HEK293 (cell line): Measurements from ENCODE around the gene ATOSA.

Experiments
- GLI2 ChIP-seq: fragments of 450-650 bp; formaldehyde crosslinking; IDR thresholded peaks from 2 replicates; pipeline ENCODE4; 2017; ENCODE audit warnings: missing biosample characterization, missing genetic modification characterization, low read depth, borderline replicate concordance
- SETDB1 ChIP-seq: IDR thresholded peaks from one replicate; pipeline ENCODE4 v1.6.1; 2017; ENCODE audit warnings: mild to moderate bottlenecking, low read length, moderate library complexity, mixed read lengths; ENCODE audit not compliant: insufficient read length
- SP2 ChIP-seq: fragments of 450-650 bp; formaldehyde crosslinking; IDR thresholded peaks from 2 replicates; pipeline ENCODE4 v1.5.1; 2016; ENCODE audit warnings: missing biosample characterization, missing genetic modification characterization
- YY1 ChIP-seq: fragments of 450-650 bp; formaldehyde crosslinking; IDR thresholded peaks from 2 replicates; pipeline ENCODE4 v1.5.1; 2018; ENCODE audit warnings: missing biosample characterization, missing genetic modification characterization
- ZFP69B ChIP-seq: fragments of 450-650 bp; formaldehyde crosslinking; IDR thresholded peaks from 2 replicates; pipeline ENCODE4 v1.5.1; 2016; ENCODE audit warnings: missing biosample characterization, missing genetic modification characterization
- ZNF335 ChIP-seq: fragments of 450-650 bp; formaldehyde crosslinking; conservative IDR thresholded peaks from 2 replicates; pipeline ENCODE4 v1.5.1; 2016; ENCODE audit warnings: missing biosample characterization, missing genetic modification characterization
- ZNF341 ChIP-seq: fragments of 450-650 bp; formaldehyde crosslinking; IDR thresholded peaks from 2 replicates; pipeline ENCODE4; 2016; ENCODE audit warnings: low read depth, missing biosample characterization, missing genetic modification characterization
- ZNF707 ChIP-seq: fragments of 450-650 bp; formaldehyde crosslinking; IDR thresholded peaks from 2 replicates; pipeline ENCODE4 v1.5.1; 2016; ENCODE audit warnings: missing biosample characterization, missing genetic modification characterization
- TF ChIP-seq, protein P1 (sequence below): fragments of 450-650 bp; formaldehyde crosslinking; IDR thresholded peaks from 2 replicates; pipeline ENCODE4 v1.5.1; 2016; ENCODE audit warnings: missing biosample characterization, missing genetic modification characterization
- TF ChIP-seq, protein P2 (sequence below): fragments of 450-650 bp; formaldehyde crosslinking; IDR thresholded peaks from 2 replicates; pipeline ENCODE4 v1.5.1; 2016; ENCODE audit warnings: missing biosample characterization, missing genetic modification characterization
- TF ChIP-seq, protein P3 (sequence below): IDR thresholded peaks from 2 replicates; pipeline ENCODE4 v1.6.1; 2011; ENCODE audit warnings: mild to moderate bottlenecking, low read depth, low read length, borderline replicate concordance
- TF ChIP-seq, protein P4 (sequence below): fragments of 450-650 bp; formaldehyde crosslinking; IDR thresholded peaks from 2 replicates; pipeline ENCODE4 v1.5.1; 2016; ENCODE audit warnings: missing biosample characterization, missing genetic modification characterization

DNA sequence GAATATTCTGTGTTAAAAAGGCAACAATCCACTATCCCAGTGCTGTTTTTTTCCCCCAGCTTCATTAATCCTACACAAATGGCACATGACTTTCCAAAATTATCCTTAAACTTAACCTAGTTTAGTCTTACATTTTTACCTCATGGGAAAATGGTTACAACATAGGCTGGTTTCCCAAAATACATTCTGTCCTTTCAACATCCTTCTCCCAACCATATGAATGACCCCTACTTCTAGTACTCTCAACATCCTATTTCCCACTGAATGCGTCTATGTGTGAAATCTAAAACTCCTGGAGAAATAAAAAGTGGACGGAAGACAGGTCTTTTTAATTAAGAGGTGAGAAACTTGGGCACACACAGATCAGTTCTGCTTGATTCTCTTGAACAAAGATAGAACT lies 33.3 kb downstream of the ATOSA start:
- no peak for TF ChIP-seq ZNF707 (tag by site-specific recombination)
- TF ChIP-seq, protein P1, sequence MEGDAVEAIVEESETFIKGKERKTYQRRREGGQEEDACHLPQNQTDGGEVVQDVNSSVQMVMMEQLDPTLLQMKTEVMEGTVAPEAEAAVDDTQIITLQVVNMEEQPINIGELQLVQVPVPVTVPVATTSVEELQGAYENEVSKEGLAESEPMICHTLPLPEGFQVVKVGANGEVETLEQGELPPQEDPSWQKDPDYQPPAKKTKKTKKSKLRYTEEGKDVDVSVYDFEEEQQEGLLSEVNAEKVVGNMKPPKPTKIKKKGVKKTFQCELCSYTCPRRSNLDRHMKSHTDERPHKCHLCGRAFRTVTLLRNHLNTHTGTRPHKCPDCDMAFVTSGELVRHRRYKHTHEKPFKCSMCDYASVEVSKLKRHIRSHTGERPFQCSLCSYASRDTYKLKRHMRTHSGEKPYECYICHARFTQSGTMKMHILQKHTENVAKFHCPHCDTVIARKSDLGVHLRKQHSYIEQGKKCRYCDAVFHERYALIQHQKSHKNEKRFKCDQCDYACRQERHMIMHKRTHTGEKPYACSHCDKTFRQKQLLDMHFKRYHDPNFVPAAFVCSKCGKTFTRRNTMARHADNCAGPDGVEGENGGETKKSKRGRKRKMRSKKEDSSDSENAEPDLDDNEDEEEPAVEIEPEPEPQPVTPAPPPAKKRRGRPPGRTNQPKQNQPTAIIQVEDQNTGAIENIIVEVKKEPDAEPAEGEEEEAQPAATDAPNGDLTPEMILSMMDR: no peak
- no peak for TF ChIP-seq GLI2 (tag by site-specific recombination)
- no peak for TF ChIP-seq YY1 (tag by site-specific recombination)
- TF ChIP-seq SETDB1: no peak
- TF ChIP-seq ZNF335 (tag by site-specific recombination): no peak
- TF ChIP-seq SP2 (tag by site-specific recombination): no peak
- no peak for TF ChIP-seq ZNF341 (tag by site-specific recombination)
- no peak for TF ChIP-seq ZFP69B (tag by site-specific recombination)
- TF ChIP-seq, protein P2, sequence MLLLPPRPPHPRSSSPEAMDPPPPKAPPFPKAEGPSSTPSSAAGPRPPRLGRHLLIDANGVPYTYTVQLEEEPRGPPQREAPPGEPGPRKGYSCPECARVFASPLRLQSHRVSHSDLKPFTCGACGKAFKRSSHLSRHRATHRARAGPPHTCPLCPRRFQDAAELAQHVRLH (tag by site-specific recombination): no peak
- TF ChIP-seq, protein P3, sequence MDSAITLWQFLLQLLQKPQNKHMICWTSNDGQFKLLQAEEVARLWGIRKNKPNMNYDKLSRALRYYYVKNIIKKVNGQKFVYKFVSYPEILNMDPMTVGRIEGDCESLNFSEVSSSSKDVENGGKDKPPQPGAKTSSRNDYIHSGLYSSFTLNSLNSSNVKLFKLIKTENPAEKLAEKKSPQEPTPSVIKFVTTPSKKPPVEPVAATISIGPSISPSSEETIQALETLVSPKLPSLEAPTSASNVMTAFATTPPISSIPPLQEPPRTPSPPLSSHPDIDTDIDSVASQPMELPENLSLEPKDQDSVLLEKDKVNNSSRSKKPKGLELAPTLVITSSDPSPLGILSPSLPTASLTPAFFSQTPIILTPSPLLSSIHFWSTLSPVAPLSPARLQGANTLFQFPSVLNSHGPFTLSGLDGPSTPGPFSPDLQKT: no peak
- TF ChIP-seq, protein P4, sequence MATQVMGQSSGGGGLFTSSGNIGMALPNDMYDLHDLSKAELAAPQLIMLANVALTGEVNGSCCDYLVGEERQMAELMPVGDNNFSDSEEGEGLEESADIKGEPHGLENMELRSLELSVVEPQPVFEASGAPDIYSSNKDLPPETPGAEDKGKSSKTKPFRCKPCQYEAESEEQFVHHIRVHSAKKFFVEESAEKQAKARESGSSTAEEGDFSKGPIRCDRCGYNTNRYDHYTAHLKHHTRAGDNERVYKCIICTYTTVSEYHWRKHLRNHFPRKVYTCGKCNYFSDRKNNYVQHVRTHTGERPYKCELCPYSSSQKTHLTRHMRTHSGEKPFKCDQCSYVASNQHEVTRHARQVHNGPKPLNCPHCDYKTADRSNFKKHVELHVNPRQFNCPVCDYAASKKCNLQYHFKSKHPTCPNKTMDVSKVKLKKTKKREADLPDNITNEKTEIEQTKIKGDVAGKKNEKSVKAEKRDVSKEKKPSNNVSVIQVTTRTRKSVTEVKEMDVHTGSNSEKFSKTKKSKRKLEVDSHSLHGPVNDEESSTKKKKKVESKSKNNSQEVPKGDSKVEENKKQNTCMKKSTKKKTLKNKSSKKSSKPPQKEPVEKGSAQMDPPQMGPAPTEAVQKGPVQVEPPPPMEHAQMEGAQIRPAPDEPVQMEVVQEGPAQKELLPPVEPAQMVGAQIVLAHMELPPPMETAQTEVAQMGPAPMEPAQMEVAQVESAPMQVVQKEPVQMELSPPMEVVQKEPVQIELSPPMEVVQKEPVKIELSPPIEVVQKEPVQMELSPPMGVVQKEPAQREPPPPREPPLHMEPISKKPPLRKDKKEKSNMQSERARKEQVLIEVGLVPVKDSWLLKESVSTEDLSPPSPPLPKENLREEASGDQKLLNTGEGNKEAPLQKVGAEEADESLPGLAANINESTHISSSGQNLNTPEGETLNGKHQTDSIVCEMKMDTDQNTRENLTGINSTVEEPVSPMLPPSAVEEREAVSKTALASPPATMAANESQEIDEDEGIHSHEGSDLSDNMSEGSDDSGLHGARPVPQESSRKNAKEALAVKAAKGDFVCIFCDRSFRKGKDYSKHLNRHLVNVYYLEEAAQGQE (tag by site-specific recombination): no peak
